HG03135 (cell line): ENCODE measurements around the gene SLC16A6.
A peak's percentile ranks its signal among the peaks of the same experiment; 100 is the strongest.
"Not testable (repeated sequence)": the region's sequence is repeated elsewhere in the genome, so short reads cannot be mapped to it uniquely, and the experiment has no call there.

Experiments used
- ATAC-seq: cut with Tn5 transposase; IDR thresholded peaks from one replicate; pipeline ENCODE4 v1.9.1; 2021; ENCODE audit warnings: mild to moderate bottlenecking, moderate library complexity; ENCODE audit not compliant: unreplicated experiment

The SLC16A6 gene

GRCh38 chr17:68253426-68253825, 37.5 kb downstream of the SLC16A6 start:
- not testable (repeated sequence) for ATAC-seq

- no peak for ATAC-seq
Observed at GRCh38 chr17:68249354-68249765, 41.6 kb downstream of the SLC16A6 start.

- no peak for ATAC-seq
Observed at GRCh38 chr17:68248891-68249290, 42.0 kb downstream of the SLC16A6 start.

GRCh38 chr17:68248199-68248825, 42.6 kb downstream of the SLC16A6 start:
- ATAC-seq, result peak; percentile 23

GRCh38 chr17:68247445-68248198, 43.3 kb downstream of the SLC16A6 start, which contains the start of gene AMZ2:
Gene AMZ2 (plus strand): TSS chr17:68248043. CDS start chr17:68250188, 2,145 bp downstream.
- ATAC-seq, result peak; percentile 89

GRCh38 chr17:68246271-68247028, 44.5 kb downstream of the SLC16A6 start:
- no peak for ATAC-seq

GRCh38 chr17:68239632-68240366, 51.1 kb downstream of the SLC16A6 start:
- ATAC-seq, result no peak

- ATAC-seq, result no peak
Observed at GRCh38 chr17:68238871-68239253, 52.1 kb downstream of the SLC16A6 start.

- no peak for ATAC-seq
Observed at GRCh38 chr17:68238164-68238870, 52.6 kb downstream of the SLC16A6 start.

GRCh38 chr17:68237369-68238163, 53.4 kb downstream of the SLC16A6 start:
- ATAC-seq, result peak; percentile 65

- ATAC-seq, result not testable (repeated sequence)
Observed at GRCh38 chr17:68235336-68235791, 55.6 kb downstream of the SLC16A6 start.

GRCh38 chr17:68234726-68235335, 56.1 kb downstream of the SLC16A6 start:
- ATAC-seq, result peak; percentile 30

GRCh38 chr17:68232741-68233140, 58.2 kb downstream of the SLC16A6 start:
- not testable (repeated sequence) for ATAC-seq

- ATAC-seq, result no peak
Observed at GRCh38 chr17:68231541-68231940, 59.4 kb downstream of the SLC16A6 start.

- not testable (repeated sequence) for ATAC-seq
Observed at GRCh38 chr17:68231131-68231530, 59.8 kb downstream of the SLC16A6 start.

- no peak for ATAC-seq
Observed at GRCh38 chr17:68229619-68230018, 61.3 kb downstream of the SLC16A6 start.

- ATAC-seq, result no peak
Observed at GRCh38 chr17:68228817-68229570, 61.9 kb downstream of the SLC16A6 start.

- ATAC-seq, result not testable (repeated sequence)
Observed at GRCh38 chr17:68228039-68228680, 62.8 kb downstream of the SLC16A6 start.
